ENCODE data around the gene TANGO6. TPM values are rescaled to one million over a fixed set of nuclear protein-coding genes. Genes with fewer than 3 reads are reported as not detected.

Gene TANGO6
- total and polyA plus RNA-seq, 9 donors, result 4.7 to 27.8 (median 15.5) TPM

GRCh38 chr16:68910051-68910450, 66.7 kb downstream of the TANGO6 start:
- no peak for DNase-seq
- no peak overlapping the region for H3K27ac ChIP-seq
- no peak for TF ChIP-seq EP300 (IDR thresholded peaks at IDR 0.05)
- no peak for TF ChIP-seq CTCF (IDR thresholded peaks at IDR 0.05)
- no peak for TF ChIP-seq POLR2A (IDR thresholded peaks at IDR 0.05)
- H3K9me3 ChIP-seq, result no peaks in the 10 kb centered on the region
- no peaks in the 10 kb centered on the region for H3K27me3 ChIP-seq
- H3K4me1 ChIP-seq (ENCODE audit: insufficient read depth), result peaks cover 2% of the 10 kb centered on the region
- WGBS, 3 donors, result 56 to 61% (median 61%) methylated on average over 5 of the region's 5 CpGs
- intact Hi-C loops (cut with DNase I), result no loop called here
- no peaks in the 10 kb centered on the region for H3K36me3 ChIP-seq
- H3K4me3 ChIP-seq, result no peak overlapping the region

GRCh38 chr16:68915589-68915988, 72.3 kb downstream of the TANGO6 start:
- Histone ChIP-seq H3K4me3 (no peak overlapping the region), H3K27me3 (no peaks in the 10 kb centered on the region), H3K4me1 (ENCODE audit: insufficient read depth) (no peaks in the 10 kb centered on the region), H3K36me3 (no peaks in the 10 kb centered on the region), H3K9me3 (no peaks in the 10 kb centered on the region), H3K27ac (no peak overlapping the region)
- WGBS, 3 donors, result 55 to 71% (median 65%) methylated on average over 2 of the region's 2 CpGs
- intact Hi-C loops (cut with DNase I), result no loop called here
- TF ChIP-seq EP300 (IDR thresholded peaks at IDR 0.05) (no peak), POLR2A (IDR thresholded peaks at IDR 0.05) (no peak), CTCF (IDR thresholded peaks at IDR 0.05) (no peak)
- no peak for DNase-seq

DNA sequence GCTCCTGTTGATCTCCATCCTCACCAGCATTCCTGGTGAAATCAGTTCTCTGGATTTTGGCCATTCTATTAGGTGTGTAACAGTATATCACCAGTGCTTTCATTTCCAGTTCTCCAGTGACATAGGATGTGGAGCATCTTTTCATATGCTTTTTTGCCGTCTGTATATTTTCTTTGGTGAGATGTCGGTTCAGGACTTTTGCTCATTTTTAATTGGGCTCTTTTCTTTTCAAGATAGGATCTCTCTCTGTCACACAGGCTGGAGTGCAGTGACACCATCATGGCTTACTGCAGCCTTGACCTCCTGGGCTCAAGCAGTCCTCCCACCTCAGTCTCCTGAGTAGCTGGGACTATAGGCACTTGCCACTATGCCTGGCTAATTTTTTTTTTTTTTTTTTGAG, 74.2 kb downstream of the TANGO6 start:
- Histone ChIP-seq H3K27ac (no peak overlapping the region), H3K4me1 (ENCODE audit: insufficient read depth) (no peaks in the 10 kb centered on the region), H3K4me3 (no peak overlapping the region), H3K36me3 (no peaks in the 10 kb centered on the region), H3K9me3 (no peaks in the 10 kb centered on the region), H3K27me3 (no peaks in the 10 kb centered on the region)
- 94 to 99% (median 98%) methylated on average over 2 of the region's 2 CpGs for WGBS, 3 donors
- DNase-seq, result no peak
- TF ChIP-seq EP300 (IDR thresholded peaks at IDR 0.05), result no peak
- no peak for TF ChIP-seq CTCF (IDR thresholded peaks at IDR 0.05)
- no peak for TF ChIP-seq POLR2A (IDR thresholded peaks at IDR 0.05)
- intact Hi-C loops (cut with DNase I), result no loop called here

DNA sequence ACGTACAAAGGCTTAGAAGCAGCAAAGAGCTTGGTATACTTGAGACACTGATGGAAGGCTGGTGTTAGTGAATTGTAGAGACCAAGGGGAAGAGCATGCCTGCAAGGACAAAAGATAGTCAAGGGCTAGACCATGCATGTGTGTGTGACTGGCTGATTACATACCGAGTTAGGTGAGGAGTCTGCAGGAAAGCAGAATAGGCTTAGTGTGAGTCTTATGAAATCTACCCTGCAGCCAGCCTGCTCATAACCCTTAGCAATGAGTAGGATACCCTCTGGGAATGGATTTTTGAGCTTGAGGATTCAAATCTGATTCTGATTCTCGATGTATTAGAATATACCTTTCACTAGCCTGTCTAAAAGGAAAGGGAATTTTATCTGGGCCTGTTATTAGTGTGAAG, 77.0 kb downstream of the TANGO6 start:
- intact Hi-C loops (cut with DNase I), result no loop called here
- Histone ChIP-seq H3K4me1 (ENCODE audit: insufficient read depth) (no peaks in the 10 kb centered on the region), H3K27ac (no peak overlapping the region), H3K36me3 (no peaks in the 10 kb centered on the region), H3K27me3 (no peaks in the 10 kb centered on the region), H3K9me3 (no peaks in the 10 kb centered on the region), H3K4me3 (no peak overlapping the region)
- TF ChIP-seq EP300 (IDR thresholded peaks at IDR 0.05) (no peak), POLR2A (IDR thresholded peaks at IDR 0.05) (no peak), CTCF (IDR thresholded peaks at IDR 0.05) (no peak)
- 95 to 98% (median 97%) methylated on average over 3 of the region's 3 CpGs for WGBS, 3 donors
- DNase-seq, result no peak

GRCh38 chr16:68921637-68922036, 78.3 kb downstream of the TANGO6 start:
- no peak overlapping the region for H3K4me3 ChIP-seq
- TF ChIP-seq POLR2A (IDR thresholded peaks at IDR 0.05) (no peak), EP300 (IDR thresholded peaks at IDR 0.05) (no peak), CTCF (IDR thresholded peaks at IDR 0.05) (no peak)
- H3K36me3 ChIP-seq, result no peaks in the 10 kb centered on the region
- intact Hi-C loops (cut with DNase I), result no loop called here
- no peaks in the 10 kb centered on the region for H3K4me1 ChIP-seq (ENCODE audit: insufficient read depth)
- no peaks in the 10 kb centered on the region for H3K9me3 ChIP-seq
- no peaks in the 10 kb centered on the region for H3K27me3 ChIP-seq
- no peak overlapping the region for H3K27ac ChIP-seq
- DNase-seq, result no peak
- 94 to 97% (median 96%) methylated on average over 2 of the region's 2 CpGs for WGBS, 3 donors

Data from ovary (tissue), 9 donors.